GM18499 (cell line): ENCODE results near the gene GDF7.
"Not testable (repeated sequence)": the region's sequence is repeated elsewhere in the genome, so short reads cannot be mapped to it uniquely, and the experiment has no call there.

ENCODE experiments used
- ATAC-seq: cut with Tn5 transposase; IDR thresholded peaks from one replicate; pipeline ENCODE4 v1.9.1; 2021; ENCODE audit warnings: moderate number of reproducible peaks; ENCODE audit not compliant: insufficient read depth, unreplicated experiment

Gene GDF7

DNA sequence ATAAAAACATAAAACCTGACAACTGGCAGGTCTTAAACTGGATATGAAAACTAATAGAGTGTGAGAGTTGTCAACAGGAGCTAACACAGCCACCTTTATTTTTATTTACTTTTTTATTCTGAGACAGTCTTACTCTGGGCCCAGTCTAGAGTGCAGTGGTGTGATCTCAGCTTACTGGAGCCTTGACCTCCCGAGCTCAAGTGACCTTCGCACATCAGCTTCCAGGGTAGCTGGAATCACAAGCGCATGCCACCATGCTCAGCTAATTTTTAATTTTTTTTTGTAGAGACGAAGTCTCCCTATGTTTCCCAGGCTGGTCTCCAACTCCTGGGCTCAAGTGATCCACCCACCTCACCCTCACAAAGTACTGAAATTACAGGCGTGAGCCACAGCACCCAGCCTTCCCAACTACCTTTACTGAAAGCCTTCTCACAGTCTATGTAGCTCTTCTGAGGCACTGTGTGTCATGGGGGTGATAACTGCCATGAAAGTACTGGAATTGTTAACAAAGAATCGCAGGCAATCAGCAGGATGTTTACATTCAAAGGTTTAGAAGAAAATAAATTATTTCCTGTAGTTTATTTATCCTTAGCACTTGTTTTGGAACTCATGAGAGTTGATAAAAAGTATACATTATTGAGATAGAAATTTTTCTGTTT is 24.3 kb downstream of the GDF7 start:
- ATAC-seq = no peak

DNA sequence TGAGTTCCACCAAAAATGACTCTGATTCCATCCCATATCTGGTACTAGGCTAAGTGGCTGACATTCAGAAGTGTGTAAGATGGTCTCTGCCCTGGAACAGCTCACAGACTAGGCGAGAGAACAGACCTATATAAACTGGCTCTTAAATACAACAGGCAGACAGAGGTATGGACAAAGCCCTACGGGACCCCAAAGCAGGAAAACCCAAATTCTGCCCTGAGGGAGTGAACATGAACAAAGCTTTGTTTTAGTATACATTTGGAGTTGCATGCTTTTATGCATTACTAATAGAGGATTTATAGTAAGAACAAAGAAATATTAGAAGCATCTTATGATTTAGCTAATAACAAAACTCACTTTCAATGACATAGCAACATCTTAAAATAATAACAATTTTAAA is 25.1 kb downstream of the GDF7 start:
- ATAC-seq = no peak

DNA sequence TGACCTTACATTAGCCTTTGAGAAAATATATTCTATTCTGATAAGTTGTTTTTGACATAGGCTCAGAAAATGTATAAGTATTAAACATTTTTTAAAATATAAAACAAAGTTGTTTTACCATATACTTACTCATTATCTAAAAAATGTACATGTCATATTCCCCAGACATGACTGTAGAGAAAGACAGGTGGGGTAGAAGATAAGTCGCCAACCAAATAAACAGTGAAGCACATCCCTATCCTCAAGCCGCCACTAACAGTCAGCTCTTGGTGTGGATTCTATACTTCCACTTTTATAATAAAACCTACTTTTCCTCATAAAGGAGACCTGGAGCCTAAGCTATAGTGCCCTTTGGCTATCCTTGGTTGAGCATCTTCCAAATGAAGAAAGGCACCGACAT is 26.4 kb downstream of the GDF7 start:
- ATAC-seq = no peak

DNA sequence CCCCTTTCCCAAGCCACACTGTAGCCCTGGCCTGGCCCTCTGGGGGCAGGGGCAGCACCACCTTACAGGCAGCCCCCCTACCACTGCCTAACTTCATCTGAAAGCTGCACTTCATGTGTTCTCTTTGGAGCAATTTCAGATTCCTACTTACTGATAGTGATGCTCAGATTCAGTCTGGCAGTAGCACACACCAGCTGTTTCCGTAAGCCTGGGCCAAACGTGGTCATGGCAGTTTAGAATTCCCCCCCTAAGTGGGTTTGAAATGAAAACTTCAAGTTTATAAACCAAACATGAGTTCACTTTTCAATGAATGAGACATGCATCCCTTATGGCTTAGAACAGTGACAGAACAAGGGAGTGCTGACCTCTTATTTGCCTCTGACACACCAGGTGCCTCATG is 29.4 kb downstream of the GDF7 start:
- ATAC-seq = no peak

DNA sequence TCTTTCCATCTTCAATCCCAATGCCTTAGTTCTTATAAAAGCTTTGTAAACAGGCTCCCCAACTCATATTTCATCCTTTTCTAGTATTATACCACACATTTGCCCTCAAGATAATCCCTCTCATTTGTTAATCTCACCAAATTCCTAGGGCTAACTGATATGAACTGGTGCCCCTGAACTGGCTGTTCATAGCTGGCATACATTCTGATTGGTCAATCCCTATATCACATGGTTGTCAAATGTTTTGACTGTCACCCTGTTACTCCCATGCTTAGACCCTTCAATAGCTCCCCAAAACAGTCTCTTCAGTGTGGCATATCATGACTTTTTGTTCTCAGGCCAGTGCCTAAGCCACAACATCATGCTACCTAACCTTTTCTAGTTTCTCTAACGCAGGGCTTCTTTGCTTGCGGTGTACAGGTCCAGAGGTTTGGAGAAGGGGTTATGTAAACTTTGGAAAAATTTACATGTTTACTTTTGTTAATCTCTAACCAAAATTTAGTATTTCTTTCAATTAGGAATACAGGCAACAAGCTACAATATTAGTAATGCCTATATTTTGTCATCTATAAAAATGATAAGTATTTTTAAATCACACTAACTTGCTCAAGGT is 30.5 kb downstream of the GDF7 start:
- ATAC-seq = no peak

DNA sequence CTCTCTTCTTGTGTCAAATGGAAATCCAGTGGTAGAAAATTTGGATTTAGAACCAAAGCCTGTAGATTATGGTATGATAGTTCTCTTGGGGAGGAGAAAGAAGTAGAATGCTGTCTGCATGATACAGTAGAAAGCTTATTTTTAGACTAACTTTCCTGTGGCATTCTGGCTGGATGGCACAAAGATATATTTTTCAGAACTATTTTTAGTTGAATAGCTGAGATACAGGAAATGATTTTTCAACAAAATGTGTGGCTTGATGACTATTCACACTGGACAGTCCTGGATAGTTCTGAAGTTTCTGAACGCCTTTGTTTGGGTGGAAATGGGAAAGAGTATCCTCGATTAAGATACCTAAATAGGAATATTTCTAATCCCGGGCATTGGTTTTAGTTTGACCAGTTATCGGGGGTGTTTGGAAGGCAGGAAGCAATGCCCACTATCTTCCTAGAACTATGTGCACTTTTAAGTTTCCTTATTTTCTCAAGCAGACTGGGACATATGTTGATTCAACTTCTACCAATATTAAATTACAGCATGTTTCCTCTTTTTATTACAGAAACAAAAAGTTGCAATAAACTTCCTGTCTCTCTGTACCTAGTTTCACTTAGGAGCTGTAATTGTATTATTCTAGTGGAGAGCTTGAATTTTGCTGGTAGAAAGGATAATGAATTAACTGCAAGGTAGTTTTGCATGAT is 32.1 kb downstream of the GDF7 start:
- ATAC-seq = no peak

DNA sequence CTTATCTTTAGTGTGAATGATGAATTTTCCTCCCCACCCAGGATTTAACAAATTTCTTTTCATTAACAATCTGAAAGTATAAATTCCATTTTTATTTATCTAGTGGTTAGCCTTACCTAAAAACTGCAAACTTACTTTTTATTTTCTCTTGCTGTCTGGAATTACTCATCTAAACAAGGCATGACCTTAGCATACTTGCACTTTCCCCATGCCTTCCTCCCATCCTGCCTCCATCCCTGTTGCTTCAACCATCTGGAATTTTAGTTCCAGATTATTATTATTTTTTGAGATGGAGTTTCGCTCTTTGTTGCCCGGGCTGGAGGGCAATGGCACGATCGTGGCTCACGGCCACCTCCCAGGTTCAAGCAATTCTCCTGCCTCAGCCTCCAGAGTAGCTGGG is 35.6 kb downstream of the GDF7 start:
- no peak for ATAC-seq

DNA sequence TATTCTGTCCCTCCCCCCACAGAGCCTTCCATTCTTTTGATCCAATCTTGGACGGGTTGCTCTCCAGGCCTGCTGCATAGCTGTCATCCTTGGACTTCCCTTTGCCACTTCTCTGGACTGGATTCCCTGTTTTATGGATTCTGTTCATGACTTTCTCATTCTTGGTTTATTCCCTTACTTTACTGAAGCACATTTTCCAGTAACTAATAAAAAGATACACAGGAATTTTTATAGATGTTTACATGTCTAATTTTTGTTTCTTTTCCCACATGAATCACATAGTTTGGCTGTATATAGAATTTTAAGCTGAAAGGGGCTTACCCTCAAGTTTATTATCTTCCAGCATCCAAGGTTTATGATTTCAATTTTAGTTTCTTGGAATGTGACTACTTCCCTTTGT is 37.9 kb downstream of the GDF7 start:
- ATAC-seq = no peak

DNA sequence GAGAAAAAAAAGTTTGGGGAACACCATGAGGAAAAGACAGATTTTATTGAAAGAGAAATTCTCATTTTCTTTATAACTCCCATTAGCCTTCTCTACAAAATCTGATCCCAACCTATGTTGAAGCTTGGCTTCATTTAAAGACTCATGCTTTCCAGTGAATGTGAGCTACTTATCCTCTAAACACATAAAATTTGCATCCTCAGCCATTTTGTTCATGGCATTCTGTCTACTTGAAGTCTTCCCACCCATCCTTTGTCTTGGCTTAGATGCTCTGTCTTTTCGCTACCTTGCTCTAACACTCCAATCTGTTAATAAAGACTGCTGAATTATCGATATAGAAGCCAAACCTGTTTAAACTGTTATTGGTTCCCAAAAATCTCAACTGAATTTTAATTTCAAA is 39.3 kb downstream of the GDF7 start:
- no peak for ATAC-seq

DNA sequence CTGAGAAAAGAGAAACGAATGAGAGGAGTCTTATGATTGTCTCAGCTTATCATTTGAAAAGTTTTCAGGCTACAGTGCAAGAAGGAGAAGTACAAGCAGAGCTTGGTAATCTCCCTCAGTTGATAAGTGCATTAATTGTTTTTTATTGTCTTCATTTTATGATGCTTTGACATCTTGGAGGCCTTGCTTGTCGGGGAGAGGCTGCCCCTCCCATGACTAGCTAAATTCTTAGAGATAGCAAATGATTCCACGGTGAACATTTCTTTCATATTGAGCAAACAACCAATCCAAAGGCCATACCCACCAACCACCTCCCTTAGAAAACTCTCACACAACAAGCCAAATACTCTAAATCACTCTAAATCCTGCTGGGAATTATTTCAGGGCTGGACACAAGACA is 39.8 kb downstream of the GDF7 start:
- ATAC-seq = no peak

DNA sequence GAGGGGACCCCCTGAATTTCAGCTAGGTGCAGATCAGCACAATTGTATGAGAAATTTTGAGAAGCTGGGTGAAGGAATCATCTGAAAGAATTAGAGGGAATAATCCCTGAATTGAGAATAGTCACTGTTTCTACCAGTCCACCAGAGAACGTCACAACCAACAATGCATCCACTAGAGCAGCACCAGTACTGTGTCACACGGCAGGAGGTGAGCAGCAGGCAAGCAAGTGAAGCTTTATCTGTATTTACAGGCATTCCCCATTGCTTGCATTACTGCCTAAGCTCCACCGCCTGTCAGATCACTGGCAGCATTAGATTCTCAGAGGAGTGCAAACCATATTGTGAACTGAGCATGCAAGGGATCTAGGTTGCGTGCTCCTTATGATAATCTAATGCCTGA is 40.7 kb downstream of the GDF7 start:
- no peak for ATAC-seq

DNA sequence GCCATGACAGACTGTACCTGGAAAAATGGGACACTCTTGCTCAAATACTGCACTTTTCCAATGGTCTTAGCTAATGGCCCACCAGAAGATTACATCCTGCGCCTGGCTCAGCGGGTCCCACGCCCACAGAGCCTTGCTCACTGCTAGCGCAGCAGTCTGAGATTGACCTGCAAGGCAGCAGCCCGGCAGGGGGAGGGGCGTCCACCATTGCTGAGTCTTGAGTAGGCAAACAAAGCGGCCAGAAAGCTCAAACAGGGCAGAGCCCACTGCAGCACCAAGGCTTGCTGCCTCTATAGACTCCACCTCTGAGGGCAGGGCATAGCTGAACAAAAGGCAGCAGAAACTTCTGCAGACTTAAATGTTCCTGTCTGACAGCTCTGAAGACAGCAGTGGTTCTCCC is 44.7 kb downstream of the GDF7 start:
- ATAC-seq = not testable (repeated sequence)

DNA sequence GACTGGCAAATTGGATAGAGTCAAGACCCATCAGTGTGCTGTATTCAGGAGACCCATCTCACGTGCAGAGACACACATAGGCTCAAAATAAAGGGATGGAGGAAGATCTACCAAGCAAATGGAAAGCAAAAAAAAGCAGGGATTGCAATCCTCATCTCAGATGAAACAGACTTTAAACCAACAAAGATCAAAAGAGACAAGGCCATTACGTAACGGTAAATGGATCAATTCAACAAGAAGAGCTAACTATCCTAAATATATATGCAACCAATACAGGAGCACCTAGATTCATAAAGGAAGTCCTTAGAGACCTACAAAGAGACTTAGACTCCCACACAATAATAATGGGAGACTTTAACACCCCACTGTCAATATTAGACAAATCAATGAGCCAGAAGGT is 46.6 kb downstream of the GDF7 start:
- ATAC-seq = not testable (repeated sequence)

DNA sequence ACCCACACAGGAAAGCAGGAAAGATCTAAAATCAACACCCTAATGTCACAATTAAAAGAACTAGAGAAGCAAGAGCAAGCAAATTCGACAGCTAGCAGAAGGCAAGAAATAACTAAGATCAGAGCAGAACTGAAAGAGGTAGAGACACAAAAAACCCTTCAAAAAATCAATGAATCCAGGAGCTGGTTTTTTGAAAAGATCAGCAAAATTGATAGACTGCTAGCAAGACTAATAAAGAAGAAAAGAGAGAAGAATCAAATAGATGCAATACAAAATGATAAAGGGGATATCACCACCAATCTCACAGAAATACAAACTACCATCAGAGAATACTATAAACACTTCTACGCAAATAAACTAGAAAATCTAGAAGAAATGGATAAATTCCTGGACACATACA is 47.5 kb downstream of the GDF7 start:
- ATAC-seq = not testable (repeated sequence)

DNA sequence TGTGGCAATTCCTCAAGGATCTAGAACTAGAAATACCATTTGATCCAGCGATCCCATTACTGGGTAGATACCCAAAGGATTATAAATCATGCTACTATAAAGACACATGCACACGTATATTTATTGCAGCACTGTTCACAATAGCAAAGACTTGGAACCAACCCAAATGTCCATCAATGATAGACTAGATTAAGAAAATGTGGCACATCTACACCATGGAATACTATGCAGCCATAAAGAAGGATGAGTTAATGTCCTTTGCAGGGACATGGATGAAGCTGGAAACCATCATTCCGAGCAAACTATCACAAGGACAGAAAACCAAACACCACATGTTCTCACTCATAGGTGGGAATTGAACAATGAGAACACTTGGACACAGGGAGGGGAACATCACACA is 49.2 kb downstream of the GDF7 start:
- ATAC-seq = not testable (repeated sequence)

DNA sequence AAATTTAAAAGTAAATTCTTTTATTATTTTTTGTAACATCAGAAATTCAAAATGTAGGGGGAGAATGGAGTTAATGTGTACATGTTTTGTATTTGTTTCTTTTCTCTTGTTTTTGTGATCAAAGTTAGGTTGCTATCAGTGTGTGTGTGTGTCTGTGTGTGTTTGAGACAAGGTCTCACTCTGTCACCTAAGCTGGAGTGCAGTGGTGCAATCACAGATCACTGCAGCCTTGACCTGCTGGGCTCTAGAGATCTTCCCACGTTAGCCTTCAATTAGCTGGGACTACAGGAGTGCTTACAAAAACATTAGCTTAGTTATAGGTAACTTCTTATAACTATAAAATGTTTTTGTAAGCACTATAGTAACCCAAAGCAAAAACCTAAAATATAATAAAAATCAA is 50.7 kb downstream of the GDF7 start:
- ATAC-seq = no peak

DNA sequence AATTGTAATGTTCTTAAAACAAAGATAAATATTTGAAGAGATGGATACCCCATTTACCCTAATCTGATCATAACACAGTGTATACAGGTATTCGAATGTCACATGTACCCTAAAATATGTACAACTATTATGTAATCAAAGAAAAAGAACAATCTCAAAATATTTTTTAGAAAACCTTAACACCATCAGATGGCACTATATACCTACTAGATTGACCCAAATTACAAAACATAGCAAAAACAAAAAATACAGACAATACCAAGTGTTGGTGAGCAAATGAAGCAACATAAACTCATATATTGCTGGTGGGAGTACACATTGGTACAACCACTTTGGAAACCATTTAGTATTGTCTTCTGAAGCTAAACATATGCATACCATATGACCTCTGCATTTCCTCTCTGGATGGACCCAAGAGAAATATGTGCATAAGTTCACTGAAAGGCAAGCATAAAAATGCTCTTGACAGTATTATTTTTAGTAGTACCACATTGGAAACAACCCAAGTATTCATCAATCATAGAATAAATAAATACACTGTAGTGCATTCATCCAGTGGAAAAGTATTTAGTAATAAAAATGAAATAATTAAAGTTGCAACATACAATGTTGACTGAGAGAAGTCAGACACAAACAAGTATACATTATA is 55.8 kb downstream of the GDF7 start:
- no peak for ATAC-seq

DNA sequence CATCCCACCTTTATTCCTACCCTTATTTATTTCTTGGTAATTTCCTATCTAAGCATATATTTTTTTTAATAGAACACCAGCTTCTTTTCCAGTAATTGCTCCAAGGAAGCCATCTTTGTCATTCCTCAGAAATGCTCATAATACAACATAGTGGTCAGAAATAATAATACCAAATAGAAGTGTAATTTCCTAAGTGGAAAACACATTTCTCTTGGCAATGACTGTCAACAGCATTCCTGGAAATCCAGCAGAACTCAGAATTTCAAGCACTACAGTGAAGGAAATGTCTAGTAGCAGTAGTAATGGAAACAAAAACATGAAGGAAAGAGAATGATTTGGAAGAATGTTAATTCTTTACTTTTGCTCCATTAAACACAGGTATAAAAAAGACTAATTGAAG is 56.6 kb downstream of the GDF7 start:
- no peak for ATAC-seq

DNA sequence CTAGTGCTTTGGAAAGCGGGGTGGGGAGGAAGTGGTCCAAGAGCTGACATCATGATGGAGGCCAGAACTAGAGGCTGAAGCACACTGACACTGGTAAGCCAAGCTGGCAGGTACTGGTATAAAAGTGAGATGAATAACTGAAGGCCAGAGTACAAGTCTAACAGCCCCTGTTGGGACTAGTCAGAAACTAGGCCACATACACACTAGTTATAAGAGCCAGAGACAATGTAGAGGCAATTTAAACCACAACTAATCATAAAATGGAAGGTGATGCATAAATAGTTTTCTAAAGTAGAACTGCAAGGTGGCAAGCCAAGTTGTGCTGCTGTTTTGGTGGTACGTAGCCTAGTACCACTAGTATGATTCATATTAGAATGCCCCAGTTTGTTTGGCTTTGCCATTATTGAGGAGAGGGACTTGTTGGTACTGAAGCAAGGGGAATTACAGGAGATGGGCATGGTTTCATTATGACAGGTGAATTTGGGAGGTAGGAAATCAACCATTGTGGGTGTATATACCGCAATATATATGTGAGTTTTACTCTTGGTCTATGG is 57.6 kb downstream of the GDF7 start:
- ATAC-seq = no peak

DNA sequence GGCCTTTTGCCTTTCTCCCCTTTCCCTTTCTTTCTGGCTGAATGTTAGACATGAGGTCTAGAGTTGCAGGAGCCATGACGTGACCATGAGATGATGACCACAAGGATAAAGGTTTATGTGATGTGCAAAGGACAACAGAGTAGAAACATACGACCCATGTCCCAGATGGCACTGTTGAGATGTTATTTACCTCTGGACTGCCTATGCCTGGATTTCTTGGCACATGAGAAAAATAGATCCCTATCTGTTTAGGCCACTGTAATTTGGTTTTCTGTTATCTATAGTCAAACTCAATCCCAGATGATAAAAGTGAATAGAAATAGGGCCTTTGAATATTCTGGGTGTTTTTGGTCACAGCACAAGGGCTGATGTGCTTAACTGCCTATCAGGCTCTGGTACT is 58.8 kb downstream of the GDF7 start:
- ATAC-seq = no peak

DNA sequence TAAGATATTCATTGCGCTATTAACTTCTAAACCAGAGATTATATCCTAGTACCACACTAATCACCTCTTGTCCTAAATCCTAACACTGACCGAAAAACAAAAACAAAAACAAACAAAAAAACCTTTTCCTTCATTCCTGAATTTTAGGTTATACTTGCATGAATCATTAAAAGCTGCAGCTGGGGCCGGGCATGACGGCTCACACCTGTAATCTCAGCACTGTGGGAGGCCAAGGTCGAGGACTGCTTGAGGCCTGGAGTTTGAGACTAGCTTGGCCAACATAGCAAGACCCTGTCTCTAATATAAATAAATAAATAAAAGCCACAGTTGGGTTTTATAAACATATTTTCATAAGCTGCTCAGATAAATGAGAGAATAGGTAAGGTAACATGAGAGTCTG is 60.0 kb downstream of the GDF7 start:
- ATAC-seq = no peak
